Activated CD4-positive, alpha-beta T cell treated with anti-CD3 and anti-CD28 coated beads for 24 hours (primary cell): ENCODE measurements around the gene SLC26A11.

ENCODE experiments used
- DNase-seq, 2 donors: peaks; one replicate each; pipeline ENCODE4 v3.0.0-alpha.2; 2020; ENCODE audit warnings: low read depth in 2 of 2

Gene SLC26A11

DNA sequence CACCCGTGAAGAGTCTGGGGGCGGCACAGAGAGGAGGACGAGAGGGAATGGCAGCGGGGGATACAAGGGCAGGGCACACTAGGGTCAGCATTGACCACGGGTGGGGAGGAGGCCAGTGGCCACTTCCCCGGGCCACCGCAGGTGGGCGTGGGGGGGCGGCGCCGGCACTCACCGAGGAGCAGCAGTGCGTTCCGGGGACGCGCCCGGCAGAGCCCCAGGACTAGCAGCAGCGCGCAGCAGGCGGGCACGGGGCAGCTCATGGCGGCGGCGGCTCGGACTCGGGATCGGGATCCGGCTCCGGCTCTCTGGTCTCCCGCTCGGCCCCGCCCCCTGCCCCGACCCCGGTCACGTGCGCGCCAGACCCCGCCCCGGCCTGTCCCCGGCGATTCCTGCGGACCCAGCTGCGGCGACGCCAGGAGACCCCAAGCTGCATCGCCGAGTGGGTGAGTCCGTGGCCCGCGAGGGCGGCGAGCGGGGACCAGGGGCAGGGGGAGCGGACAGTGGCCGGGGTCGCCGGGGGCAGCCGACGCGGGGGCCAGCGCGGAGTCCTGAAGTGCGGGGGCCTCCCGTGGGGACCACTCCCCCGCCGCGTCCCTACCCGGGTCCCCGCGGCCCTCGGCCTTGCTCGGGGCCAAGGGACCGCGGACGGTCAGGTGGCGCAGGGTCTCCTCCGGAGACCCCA is at the start of gene SLC26A11, which contains the start of gene SGSH:
SLC26A11 (plus strand) TSS at position 374 of the 682 bp plus-strand sequence. CDS start 1,134 bp downstream, outside the sequence.
SGSH (minus strand) TSS at position 280 of the 682 bp plus-strand sequence; CDS start at position 260, 20 bp downstream.
- peak; percentile 53 to 71 for DNase-seq

DNA sequence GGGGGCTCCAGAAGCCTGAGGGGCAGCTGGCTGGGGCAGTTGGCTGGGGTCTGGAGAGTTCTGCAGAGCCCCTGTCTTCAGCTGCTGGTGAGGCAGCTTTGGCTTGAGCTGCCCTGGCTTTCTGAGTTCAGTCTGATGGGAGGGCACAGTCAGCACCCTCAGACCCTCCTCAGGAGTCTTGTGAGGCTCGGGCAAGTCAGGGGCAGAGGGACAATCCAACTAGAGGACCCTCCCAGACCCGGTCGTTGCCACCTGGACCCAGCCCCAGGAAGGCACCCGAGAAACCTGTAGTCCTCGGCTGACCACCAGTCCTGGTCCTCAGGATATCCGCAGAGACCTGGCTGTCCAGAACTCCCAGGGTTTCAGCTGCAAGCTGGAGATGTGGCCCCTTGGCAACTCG is 48.5 kb upstream of the SLC26A11 start:
- DNase-seq, result no peak

DNA sequence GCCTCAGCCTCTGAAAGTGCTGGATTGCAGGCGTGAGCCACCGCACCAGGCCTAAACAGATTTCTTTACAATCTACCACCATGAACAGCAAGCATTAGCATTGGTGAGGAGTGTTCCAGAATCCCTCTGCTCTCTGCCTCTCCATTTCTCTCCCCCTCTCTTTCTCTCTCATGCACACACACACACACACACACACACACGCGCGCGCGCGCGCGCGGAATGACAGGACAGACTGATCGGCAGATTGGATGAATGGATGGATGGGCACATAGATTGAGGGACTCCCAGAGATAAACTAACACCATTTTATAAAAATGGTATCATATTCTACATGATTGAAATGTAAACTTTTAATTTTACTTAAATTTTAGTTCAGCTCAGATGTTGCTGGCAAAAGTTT is 47.1 kb upstream of the SLC26A11 start:
- DNase-seq, result no peak

DNA sequence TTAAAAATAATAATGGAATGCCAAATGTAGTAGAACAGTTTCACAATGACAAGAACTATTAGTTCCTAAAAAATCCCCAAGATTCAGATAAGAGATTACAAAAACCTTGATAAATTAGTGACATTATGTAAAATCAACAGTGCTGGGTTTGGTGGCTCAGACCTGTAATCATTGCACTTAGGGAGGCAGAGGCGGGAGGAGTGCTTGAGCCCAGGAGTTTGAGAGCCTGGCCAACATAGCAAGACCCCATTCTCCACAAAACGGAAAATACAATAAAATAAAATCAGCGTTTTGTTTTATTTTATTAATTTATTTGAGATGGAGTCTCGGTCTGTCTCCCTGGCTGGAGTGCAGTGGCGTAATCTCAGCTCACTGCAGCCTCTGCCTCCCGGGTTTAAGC is 46.3 kb upstream of the SLC26A11 start:
- no peak for DNase-seq

DNA sequence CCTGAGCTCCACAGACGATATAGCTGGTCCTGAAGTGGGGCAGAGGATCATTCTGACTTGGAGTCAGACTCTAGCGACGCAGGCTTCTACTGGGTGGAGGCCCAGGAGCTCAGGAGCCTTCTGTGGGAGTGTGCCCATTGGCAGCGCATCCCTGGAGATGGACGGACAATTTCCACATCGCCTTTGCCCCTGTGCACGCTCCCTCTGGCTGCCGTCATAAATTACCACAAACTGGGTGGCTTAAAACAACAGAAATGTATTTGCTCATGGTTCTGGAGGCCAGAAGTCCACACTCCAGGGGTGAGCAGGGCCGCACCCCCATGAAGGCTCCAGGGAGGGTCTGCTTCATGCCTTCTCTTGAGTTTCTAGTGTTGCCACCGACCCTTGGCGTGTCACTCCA is 43.5 kb upstream of the SLC26A11 start:
- no peak for DNase-seq

DNA sequence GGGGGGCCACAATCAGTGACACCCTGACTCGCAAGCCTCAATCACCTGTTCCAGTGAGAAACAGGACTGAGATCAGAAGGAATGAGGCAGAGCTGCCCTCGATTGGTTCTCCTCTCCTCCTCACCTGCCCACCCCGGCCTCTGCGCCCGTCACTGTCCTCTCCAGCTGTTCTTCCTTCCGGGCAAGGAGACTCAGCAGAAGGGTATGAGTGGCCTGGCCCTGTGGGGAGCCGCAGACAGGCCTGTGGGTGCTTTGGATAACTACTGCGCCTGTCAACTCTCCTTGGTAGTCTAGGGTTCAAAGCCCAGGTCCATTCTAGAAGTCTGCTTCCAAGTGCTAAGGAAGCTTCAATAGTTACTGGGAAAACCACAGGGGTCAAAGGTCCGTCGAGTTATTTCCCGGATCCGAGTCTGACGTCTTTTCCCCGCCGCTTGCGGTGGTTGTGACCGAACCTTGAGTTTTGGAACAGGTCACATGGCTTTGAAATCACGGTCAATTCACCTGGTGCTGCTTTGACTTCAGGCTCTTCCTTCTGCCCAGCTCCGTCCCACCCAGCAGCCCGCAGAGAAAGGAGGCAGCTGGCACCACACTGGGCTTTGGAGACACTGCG is 42.1 kb upstream of the SLC26A11 start:
- no peak for DNase-seq

DNA sequence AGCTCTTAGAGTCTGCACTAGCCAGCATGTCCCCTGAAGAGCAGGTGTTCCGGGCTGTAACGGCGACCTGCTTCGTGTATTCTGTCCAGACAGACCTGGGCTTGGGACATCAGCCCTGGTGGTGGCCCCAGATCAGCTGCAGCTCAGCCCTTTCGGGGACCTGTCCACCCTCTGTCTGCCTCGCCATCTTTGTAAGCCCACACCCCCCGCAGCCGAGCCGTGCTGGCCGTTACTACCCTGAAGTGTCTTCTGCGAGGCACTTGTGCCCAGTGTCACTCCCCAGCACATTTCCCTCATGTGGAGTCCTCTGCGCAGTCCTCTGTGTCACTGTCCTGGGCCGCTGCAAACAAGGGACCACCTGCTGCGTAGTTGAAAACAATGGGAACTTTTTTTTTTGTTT is 40.0 kb upstream of the SLC26A11 start:
- no peak for DNase-seq

DNA sequence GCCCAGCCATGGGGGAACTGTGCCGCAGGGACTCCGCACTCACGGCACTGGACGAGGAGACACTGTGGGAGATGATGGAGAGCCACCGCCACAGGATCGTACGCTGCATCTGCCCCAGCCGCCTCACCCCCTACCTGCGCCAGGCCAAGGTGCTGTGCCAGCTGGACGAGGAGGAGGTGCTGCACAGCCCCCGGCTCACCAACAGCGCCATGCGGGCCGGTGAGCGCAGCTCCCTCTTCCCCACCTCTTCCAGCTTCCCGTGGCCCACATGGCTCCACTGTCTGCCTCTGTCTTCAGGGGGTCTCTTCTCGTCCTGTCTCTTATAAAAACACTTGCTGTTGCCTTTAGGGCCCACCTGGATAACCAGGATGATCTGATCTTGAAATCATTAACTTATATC is 38.8 kb upstream of the SLC26A11 start:
- no peak for DNase-seq

DNA sequence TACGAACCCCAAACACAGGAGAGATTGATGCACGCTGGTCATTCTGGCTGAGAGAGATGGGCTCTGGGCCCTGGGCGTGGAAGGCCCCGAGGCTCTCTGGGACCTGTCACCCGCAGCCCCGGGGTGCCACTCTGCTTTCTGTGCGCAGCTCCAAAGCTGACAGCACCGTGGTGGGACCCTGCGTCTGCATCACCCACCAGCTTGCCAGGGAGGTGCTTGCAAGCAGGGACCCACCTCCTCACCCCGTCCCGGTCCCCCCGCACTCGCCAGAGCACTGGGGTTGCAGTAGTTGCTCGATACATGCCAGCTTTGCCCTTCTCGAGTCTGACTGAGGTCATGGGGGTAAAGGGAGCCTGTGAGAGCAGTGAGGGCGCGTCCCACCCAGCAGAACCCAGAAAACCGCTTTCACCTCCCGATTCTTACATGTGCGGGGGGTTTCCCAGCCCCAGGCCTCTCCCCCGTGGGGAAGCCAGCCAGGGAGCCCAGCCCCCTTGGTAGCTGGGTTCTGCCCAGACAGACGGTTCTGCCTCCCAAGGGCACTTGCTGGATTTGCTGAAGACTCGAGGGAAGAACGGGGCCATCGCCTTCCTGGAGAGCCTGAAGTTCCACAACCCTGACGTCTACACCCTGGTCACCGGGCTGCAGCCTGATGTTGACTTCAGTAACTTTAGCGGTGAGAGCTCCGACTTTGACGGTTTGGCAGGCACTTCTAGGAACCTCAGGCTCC is 37.9 kb upstream of the SLC26A11 start:
- no peak for DNase-seq

DNA sequence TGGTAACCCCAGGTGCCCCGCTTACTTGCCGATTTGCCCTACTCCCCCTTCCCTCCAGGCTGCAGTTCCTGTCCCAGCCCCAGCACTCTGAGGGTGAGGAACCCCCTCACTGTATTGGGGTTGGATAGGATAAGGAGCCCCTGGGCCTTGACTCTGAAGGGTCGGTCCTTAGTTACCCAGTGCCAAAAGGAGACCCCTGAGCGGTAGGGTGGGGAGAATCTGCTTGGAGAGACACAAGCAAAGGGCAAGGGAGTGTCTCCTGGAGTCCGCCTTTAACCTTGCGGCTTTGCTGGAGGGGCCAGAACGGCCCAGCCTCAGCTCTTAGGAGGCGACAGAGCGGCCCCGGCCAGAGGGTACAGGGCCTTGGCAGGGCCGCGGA is 37.4 kb upstream of the SLC26A11 start:
- DNase-seq, result no peak

DNA sequence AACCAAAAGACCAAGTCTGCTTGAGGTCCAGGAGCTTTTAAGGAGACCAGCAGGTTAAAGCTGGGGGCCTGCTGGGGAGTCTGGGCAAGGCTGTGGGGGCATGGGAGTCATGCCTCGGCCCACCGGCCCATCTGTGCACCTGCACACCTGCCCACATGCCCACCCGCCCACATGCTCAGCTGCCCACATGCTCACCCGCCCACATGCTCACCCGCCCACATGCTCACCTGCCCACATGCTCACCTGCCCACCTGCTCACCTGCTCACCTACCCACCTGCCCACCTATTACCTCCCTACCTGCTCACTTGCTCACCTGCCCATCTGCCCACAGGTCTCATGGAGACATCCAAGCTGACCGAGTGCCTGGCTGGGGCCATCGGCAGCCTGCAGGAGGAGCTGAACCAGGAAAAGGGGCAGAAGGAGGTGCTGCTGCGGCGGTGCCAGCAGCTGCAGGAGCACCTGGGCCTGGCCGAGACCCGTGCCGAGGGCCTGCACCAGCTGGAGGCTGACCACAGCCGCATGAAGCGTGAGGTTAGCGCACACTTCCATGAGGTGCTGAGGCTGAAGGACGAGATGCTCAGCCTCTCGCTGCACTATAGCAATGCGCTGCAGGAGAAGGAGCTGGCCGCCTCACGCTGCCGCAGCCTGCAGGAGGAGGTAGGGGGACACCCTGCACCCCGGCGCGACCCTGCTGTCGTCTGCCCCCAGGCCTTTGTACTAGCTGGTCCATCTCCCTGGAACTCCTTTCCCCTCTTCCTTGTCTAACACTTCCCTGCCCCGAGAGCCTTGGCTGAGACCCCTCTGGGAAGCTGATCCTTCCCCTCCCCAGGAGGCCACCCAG is 36.4 kb upstream of the SLC26A11 start:
- DNase-seq, result no peak

DNA sequence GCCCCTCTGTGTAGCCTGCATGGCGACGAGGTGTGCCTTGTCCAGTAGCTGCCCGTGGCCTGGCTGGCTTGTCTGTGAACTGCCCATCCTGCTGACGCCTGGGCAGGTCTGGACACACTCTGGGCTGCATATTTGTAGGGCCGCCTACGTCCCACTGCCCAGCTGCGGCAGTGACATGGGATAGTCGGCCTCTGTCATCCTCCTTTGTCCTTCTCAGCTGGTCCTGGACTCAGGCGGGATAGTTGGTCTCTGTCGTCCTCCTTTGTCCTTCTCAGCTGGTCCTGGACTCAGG is 35.9 kb upstream of the SLC26A11 start:
- DNase-seq, result no peak

DNA sequence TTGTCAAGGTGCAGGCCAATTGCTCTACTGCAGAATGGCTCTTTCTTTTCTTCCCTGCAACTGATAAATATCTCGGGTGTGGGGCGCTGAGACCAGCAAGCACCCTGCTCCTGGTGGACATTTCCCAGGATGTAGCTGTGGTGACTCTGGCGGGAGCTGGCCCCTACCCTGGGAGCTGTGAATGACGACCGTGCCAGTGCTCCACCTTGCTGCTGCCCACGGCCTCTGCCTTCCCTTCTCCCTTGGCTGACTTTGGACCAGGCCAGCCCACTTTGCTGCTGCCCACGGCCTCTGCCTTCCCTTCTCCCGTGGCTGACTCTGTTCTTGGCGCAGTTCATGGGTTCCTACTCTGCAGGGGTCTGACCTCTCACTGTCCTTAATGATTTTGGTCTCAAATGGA is 34.3 kb upstream of the SLC26A11 start:
- no peak for DNase-seq

DNA sequence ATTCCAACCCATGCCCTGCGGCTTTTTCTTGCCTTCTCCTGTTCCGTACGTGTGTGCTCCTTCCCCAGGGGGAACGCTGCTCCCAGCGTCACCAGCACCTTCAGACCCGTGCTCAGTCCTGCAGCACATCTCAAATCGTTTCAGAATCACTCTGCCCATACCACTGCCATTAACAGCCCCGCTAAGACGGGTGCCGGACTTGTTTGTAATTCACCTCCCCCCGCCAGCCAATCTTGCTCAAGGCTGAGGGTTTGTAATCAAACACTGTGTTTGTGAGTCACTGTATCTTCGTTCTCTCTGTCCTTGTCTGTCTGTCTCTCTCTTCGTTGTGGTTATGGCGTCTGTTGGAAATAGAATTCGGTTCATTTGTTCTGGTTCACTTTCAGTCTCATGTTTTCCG is 33.1 kb upstream of the SLC26A11 start:
- DNase-seq, result no peak

DNA sequence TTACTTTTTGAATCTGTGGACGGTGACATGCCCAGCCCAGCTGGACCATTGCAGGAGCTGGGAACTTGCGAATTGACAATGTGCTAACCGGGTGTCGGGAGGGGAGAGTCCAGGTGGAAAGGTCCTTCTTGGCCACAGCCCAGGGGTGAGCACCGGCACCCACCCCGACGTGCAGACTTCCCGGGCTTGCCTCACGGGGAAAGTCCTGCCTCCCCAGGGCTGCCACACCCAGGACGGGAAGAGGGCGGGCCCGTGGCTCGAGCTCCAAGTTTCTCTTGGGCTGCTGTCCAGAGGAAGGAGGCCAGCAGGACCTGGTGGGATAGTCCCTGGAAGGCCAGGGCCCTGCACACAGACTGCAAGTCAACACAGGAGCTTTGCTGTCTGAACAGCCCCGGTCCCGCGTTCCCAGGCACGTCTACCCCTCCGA is 32.7 kb upstream of the SLC26A11 start:
- DNase-seq, result no peak

DNA sequence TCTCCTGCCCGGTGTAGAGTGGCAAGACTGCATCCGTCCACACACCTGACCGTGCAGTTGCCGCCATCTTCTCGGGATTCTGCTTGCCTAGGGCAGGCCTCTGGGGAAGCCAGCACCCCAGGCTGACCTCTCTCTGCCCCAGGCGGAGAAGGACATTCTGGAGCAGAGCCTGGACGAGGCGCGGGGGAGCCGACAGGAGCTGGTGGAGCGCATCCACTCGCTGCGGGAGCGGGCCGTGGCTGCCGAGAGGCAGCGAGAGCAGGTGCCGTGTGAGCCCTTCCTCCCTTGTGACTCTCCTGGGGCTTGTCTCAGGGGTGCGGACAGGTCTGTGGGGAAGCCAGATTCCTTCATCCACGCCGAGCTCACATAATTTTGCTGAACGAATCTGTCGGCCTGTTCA is 30.6 kb upstream of the SLC26A11 start:
- DNase-seq, result no peak

DNA sequence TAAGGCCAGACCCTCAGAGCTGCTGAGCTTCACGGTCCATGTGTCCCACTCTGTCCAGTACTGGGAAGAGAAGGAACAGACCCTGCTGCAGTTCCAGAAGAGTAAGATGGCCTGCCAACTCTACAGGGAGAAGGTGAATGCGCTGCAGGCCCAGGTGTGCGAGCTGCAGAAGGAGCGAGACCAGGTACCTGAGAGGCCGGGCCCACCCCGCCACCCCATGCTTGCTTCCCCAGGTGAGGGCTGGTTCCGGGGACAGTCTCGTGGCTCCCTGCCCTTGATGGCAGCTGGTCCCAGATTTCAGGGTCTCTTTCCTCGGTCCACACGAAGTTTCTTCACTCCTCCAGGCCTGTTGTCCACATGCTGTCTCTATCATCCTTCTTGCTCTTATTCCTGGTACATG is 29.5 kb upstream of the SLC26A11 start:
- DNase-seq, result no peak

DNA sequence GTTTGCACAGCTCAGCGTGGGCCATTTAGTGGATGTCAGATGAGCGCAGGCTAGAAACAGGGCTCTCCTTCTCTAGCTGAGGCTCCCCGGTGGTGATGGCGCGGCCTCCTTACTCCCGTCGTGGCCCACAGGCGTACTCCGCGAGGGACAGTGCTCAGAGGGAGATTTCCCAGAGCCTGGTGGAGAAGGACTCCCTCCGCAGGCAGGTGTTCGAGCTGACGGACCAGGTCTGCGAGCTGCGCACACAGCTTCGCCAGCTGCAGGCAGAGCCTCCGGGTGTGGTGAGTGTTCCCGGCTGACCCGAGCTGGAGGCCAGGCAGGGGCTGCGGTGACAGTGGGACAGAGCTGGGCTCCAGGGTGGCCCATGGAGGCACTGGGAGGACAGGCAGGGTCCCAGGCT is 29.0 kb upstream of the SLC26A11 start:
- DNase-seq, result no peak

DNA sequence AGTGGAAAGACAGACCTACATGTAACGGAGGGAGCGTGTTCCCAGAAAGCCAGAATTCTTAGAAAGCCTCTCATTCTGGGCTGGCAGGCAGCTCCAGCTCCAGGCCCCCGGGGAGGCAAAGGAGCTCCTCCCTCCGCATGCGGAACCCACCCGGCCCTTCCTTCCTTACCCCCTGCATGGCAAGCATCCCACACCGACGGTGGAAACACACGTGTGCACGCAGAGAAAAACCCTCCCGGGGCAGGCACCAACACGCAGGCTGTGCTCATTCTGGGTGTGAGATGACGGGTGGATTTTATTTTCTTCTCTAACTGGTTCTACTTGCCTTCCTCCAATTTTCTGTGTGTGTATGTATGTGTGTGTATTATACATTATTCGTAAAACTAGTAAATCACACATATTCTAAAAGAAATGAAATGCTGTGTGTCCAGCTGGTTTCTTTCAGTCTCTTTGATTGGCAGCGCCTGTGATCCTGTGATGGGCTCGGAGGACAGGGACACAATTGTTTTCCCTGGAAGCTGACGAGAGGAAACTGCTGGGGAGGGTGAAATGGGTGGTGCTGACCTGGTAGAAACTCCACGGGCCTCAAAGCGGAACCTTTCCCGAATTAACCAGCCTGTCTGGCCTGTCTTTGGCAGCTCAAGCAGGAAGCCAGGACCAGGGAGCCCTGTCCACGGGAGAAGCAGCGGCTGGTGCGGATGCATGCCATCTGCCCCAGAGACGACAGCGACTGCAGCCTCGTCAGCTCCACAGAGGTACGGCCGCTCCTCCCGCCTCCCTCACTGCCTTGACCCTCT is 28.2 kb upstream of the SLC26A11 start:
- DNase-seq, result no peak

DNA sequence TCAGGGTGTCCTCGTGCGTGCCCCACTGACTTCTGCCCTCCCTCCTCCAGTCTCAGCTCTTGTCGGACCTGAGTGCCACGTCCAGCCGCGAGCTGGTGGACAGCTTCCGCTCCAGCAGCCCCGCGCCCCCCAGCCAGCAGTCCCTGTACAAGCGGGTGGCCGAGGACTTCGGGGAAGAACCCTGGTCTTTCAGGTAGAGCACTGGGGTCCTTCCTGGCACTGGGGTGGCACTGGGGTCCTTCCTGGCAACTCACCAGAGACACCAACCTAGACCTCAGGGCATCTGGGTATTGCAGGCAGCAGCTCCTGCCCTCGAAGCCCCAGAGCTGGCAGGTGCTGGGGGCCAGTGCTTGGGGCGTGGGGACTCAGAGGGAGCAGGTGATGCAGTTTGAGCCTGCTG is 25.1 kb upstream of the SLC26A11 start:
- no peak for DNase-seq
